ENCODE data around the gene ALPP.
"Not testable (repeated sequence)": the region's sequence is repeated elsewhere in the genome, so short reads cannot be mapped to it uniquely, and the experiment has no call there.

Gene ALPP

GRCh38 chr2:232377319-232377718 is 1.2 kb upstream of the ALPP start:
- no peak overlapping the region for H3K4me3 ChIP-seq (replicated peaks; ENCODE audit: insufficient read depth, low read length)
- no peak overlapping the region for H3K27ac ChIP-seq (replicated peaks)
- no peaks in the 10 kb centered on the region for H3K27me3 ChIP-seq (ENCODE audit: insufficient read depth, poor library complexity, severe bottlenecking)
- TF ChIP-seq REST (IDR thresholded peaks at IDR 0.05; ENCODE audit: insufficient replicate concordance, low read depth) (no peak), CTCF (IDR thresholded peaks at IDR 0.05; ENCODE audit: insufficient read depth, low read length) (no peak), GABPA (IDR thresholded peaks at IDR 0.05; ENCODE audit: low read depth) (no peak), SPI1 (IDR thresholded peaks at IDR 0.05; ENCODE audit: borderline replicate concordance, low read depth) (no peak), POLR2AphosphoS5 (IDR thresholded peaks at IDR 0.05; ENCODE audit: low read depth) (no peak)
- no peak for DNase-seq (ENCODE audit: low read depth in 1 of 2, low spot score in 1 of 2)

GRCh38 chr2:232377841-232378734 is 463 bp upstream of the ALPP start:
- no peak overlapping the region for H3K4me3 ChIP-seq (replicated peaks; ENCODE audit: insufficient read depth, low read length)
- no peak for DNase-seq (ENCODE audit: low read depth in 1 of 2, low spot score in 1 of 2)
- H3K27me3 ChIP-seq (ENCODE audit: insufficient read depth, poor library complexity, severe bottlenecking), result no peaks in the 10 kb centered on the region
- H3K27ac ChIP-seq (replicated peaks), result no peak overlapping the region
- no peak for TF ChIP-seq REST (IDR thresholded peaks at IDR 0.05; ENCODE audit: insufficient replicate concordance, low read depth)
- TF ChIP-seq SPI1 (IDR thresholded peaks at IDR 0.05; ENCODE audit: borderline replicate concordance, low read depth), result no peak
- no peak for TF ChIP-seq CTCF (IDR thresholded peaks at IDR 0.05; ENCODE audit: insufficient read depth, low read length)
- TF ChIP-seq GABPA (IDR thresholded peaks at IDR 0.05; ENCODE audit: low read depth), result no peak
- no peak for TF ChIP-seq POLR2AphosphoS5 (IDR thresholded peaks at IDR 0.05; ENCODE audit: low read depth)

- not testable (repeated sequence) for DNase-seq (ENCODE audit: low read depth in 1 of 2, low spot score in 1 of 2); H3K27ac ChIP-seq (replicated peaks); H3K27me3 ChIP-seq (ENCODE audit: insufficient read depth, poor library complexity, severe bottlenecking); H3K4me3 ChIP-seq (replicated peaks; ENCODE audit: insufficient read depth, low read length)
These were observed 1.3 kb downstream of the ALPP start for GRCh38 chr2:232379610-232380590.

GRCh38 chr2:232381204-232382031 is 2.9 kb downstream of the ALPP start:
- not testable (repeated sequence) for DNase-seq (ENCODE audit: low read depth in 1 of 2, low spot score in 1 of 2); H3K4me3 ChIP-seq (replicated peaks; ENCODE audit: insufficient read depth, low read length); H3K27me3 ChIP-seq (ENCODE audit: insufficient read depth, poor library complexity, severe bottlenecking); H3K27ac ChIP-seq (replicated peaks)

All from HL-60 (cell line).